NB4 (cell line): ENCODE data around the gene FRK.

ENCODE experiments used
- CTCF ChIP-seq: IDR thresholded peaks from one replicate; pipeline ENCODE4 v1.5.1; 2012; ENCODE audit warnings: low read depth, low read length
- MAX ChIP-seq: IDR thresholded peaks from 2 replicates; pipeline ENCODE4 v1.6.1; 2011; ENCODE audit warnings: low read depth, low read length
- POLR2A ChIP-seq: IDR thresholded peaks from 2 replicates; pipeline ENCODE4 v1.6.1; 2011; ENCODE audit warnings: mild to moderate bottlenecking; ENCODE audit not compliant: insufficient read length; ENCODE audit errors: extremely low read depth

- no peak for TF ChIP-seq POLR2A
- no peak for TF ChIP-seq CTCF
- TF ChIP-seq MAX, result no peak
Measured at GRCh38 chr6:116018976-116019375, 41.7 kb downstream of the FRK start.
